Measurements from ENCODE around the gene NUDT3.
"Not testable (repeated sequence)": the region's sequence is repeated elsewhere in the genome, so short reads cannot be mapped to it uniquely, and the experiment has no call there.

The NUDT3 gene

DNA sequence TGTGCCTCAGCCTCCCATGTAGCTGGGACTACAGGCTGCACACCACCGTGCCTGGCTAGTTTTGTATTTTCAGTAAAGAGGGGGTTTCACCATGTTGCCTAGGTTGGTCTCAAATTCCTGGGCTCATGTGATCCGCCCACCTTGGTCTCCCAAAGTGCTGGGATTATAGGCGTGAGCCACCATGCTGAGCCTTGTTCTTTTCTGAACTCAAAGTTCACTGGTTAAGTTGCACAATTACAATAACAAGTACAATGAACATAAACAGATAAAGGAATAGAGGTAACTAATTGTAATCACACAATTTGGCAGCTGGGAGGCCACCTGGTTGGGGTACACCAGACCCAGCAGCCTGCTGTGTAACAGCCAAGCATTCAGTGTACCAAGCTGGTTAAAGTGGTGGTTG is 6.7 kb downstream of the NUDT3 start:
- TF ChIP-seq, protein P1, sequence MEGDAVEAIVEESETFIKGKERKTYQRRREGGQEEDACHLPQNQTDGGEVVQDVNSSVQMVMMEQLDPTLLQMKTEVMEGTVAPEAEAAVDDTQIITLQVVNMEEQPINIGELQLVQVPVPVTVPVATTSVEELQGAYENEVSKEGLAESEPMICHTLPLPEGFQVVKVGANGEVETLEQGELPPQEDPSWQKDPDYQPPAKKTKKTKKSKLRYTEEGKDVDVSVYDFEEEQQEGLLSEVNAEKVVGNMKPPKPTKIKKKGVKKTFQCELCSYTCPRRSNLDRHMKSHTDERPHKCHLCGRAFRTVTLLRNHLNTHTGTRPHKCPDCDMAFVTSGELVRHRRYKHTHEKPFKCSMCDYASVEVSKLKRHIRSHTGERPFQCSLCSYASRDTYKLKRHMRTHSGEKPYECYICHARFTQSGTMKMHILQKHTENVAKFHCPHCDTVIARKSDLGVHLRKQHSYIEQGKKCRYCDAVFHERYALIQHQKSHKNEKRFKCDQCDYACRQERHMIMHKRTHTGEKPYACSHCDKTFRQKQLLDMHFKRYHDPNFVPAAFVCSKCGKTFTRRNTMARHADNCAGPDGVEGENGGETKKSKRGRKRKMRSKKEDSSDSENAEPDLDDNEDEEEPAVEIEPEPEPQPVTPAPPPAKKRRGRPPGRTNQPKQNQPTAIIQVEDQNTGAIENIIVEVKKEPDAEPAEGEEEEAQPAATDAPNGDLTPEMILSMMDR (IDR thresholded peaks at IDR 0.05; ENCODE audit: extremely low read depth, missing control alignments) = no peak
- DNase-seq (ENCODE audit: low spot score) = no peak

DNA sequence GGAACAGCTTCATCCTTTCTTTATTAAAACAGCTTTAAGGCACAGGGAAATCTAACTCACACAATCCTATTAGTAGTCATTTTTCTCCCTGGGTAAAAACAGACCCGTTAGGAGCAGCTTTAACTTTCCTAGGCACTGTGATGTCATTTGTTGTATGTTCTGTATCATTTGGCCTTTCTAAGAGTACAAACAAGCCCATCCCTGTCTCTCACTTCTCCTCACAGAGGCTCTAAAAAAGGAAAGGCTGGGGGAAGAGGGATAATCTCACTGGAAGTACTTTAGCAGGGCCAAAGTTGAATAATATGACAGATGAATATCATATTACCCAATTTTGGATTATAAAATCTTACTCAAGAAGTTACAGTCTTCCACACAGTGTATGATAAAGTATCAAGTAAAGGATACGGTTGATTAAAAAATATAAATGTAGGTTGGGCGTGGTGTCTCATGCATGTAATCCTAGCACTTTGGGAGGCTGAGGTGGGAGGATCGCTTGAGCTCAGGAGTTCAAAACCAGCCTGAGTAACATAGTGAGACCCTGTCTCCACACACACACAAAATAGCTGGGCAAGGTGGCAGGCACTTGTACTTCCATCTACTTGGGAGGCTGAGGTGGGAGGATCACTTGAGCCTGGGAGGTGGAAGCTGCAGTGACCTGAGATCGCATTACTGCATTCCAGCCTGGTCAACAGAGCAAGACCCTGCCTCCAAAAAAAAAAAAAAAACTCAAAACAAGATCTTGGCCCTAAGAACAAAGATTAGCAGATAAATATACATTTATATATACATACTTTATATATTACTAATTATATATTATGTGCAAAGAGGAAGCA is 7.9 kb downstream of the NUDT3 start:
- DNase-seq (ENCODE audit: low spot score) = no peak
- TF ChIP-seq, protein P1 (IDR thresholded peaks at IDR 0.05; ENCODE audit: extremely low read depth, missing control alignments) = no peak

DNA sequence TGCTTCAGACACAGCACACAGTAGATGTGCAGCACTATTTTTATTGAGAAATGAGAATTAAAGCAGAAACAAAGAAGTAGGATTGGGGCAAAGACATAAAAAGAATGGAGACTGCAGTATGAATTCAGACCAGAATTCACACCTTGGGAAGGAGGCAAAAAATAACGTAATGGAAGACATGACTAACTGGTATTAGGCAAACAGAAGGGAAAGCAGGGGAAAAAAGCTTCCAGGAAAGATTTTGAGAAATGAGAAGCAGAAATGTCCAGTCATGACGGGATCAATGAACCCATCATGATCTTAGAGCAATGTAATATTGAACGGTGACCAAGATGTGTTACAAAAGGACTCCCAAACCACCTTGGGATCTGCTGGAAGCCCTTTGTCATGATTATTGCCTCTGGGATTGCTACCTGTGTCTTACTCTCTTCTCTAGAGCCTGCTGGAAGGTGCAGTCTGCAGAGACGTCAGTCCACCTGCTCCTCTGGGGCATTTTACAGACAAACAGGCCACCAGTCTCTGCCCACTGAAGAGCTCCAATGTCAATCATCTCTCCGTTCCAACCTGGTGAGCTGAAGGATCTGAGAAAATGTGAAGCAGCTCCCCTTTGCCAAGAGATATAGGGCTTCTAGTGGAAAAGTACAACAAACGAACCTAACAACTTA is 8.7 kb downstream of the NUDT3 start:
- no peak for DNase-seq (ENCODE audit: low spot score)
- TF ChIP-seq, protein P1 (IDR thresholded peaks at IDR 0.05; ENCODE audit: extremely low read depth, missing control alignments) = no peak

DNA sequence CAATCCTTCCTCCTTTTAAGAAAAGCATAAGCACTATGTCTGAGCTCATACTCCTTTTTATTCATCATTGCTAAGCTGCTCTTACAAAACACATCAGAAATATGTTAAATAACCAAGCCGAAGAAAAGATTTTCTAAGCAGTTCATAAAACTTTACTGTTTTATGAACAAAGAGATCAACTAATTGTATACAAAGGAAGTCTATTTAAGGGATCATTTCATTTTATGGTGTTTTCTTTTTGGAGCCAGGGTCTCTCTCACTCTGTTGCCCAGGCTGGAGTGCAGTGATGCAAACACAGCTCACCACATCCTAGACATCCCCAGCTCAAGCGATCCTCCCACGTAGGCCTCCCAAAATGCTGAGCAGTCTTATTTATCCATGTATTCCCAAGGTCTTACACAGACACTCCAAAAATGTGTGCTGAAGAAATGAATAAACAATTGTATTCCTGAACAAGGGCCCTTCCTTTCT is 9.3 kb downstream of the NUDT3 start:
- DNase-seq (ENCODE audit: low spot score) = no peak
- TF ChIP-seq, protein P1 (IDR thresholded peaks at IDR 0.05; ENCODE audit: extremely low read depth, missing control alignments) = no peak

DNA sequence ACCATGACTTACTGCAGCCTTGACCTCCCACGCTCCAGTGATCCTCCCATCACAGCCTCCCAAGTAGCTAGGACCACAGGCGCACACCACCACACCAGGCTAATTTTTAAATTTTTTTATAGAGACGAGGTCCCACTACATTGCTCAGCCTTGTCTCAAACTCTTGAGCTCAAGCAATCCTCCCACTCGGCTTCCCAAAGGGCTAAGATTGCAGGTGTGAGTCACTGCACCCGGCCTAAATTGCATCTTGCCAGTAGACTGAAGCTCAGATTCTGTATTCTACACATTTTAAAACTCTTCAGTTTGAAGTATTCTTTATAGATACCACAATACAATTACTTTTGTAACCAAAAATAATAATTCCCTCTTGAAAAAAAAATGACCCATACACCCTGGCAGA is 11.4 kb downstream of the NUDT3 start:
- no peak for DNase-seq (ENCODE audit: low spot score)
- TF ChIP-seq, protein P1 (IDR thresholded peaks at IDR 0.05; ENCODE audit: extremely low read depth, missing control alignments) = no peak

DNA sequence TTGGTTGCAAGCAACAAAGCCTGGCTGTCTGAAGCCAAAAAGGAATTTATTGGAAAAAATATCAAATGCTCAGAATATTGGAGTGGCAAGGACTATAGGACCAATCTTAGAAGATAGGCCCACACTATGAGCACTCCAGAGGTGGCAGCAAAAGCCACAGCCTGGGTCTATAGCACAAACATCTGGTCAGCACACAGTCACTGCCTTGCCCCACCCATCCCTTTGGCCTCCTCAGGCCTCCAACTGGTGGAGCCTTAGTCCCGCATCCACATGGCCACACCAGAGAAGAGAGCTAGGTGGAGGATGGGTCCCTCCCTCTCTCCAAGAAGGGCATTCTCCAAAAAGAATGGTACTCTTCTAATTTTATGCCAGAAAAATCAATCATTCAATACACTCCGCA is 14.0 kb downstream of the NUDT3 start:
- DNase-seq (ENCODE audit: low spot score) = no peak
- TF ChIP-seq, protein P1 (IDR thresholded peaks at IDR 0.05; ENCODE audit: extremely low read depth, missing control alignments) = no peak

DNA sequence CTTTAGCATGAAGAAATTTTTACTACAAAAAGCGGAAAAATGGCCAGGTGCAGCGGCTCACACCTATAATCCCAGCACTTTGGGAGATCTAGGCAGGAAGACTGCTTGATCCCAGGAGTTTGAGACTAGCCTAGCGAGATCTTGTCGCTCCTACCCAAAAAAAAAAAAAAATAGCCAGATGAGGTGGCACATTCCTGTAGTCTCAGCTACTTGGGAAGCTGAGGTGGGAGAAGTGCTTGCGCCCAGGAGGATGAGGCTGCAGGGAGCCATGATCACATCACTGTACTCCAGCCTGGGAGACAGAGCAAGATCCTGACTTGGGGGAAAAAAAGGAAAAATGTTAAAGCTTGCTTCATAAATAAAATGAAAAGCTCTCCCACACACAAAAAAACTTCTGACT is 14.5 kb downstream of the NUDT3 start:
- DNase-seq (ENCODE audit: low spot score) = no peak
- TF ChIP-seq, protein P1 (IDR thresholded peaks at IDR 0.05; ENCODE audit: extremely low read depth, missing control alignments) = no peak

DNA sequence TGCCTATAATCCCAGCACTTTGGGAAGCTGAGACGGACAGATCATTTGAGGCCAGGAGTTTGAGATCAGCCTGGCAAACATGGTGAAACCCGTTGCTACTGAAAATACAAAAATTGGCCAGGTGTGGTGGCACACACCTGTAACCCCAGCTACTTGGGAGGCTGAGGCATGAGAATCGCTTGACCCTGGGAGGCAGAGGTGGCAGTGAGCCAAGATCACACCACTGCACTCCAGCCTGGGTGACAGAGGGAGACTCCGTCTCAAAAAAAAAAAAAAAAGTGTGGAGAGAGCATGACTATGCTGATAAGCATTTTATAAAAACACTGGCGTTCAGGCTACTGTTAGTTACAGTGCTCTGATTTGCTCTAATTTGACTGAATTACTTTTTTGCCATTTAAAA is 14.9 kb downstream of the NUDT3 start:
- DNase-seq (ENCODE audit: low spot score) = not testable (repeated sequence)

Data from GM20000 (cell line).